Body of pancreas (tissue), 4 donors: ENCODE results near the gene FLYWCH2. TPM values are rescaled to one million over a fixed set of nuclear protein-coding genes. Genes with fewer than 3 reads are reported as not detected.
"Not testable (repeated sequence)": the region's sequence is repeated elsewhere in the genome, so short reads cannot be mapped to it uniquely, and the experiment has no call there.

Experiments used
- ATAC-seq: fragments of 150-250 bp; one replicate; pipeline ENCODE4 v1.9.1; 2016
- DNase-seq, 4 donors: peaks; one replicate each; pipeline ENCODE4 v3.0.0-alpha.2; 2019
- H3K27ac ChIP-seq, 4 donors: fragments of 200-600 bp; sonication (generic); 1 replicate in 3 of 4; 2 replicates in 1 of 4; pipeline versions ENCODE4 v1.5.1 to v1.6.1; 2016 to 2019; ENCODE audit warnings: mild to moderate bottlenecking in 1 of 4, mixed read lengths in 1 of 4, moderate library complexity in 1 of 4
- H3K27me3 ChIP-seq, 2 donors: fragments of 200-600 bp; sonication (generic); one replicate each; pipeline ENCODE4 v1.6.0; 2016; ENCODE audit warnings: mild to moderate bottlenecking in 1 of 2
- H3K36me3 ChIP-seq, 2 donors: fragments of 200-600 bp; sonication (generic); replicated peaks in 1 of 2; 2 replicates each; pipeline ENCODE4 v1.5.1; 2016; ENCODE audit warnings: low read depth in 2 of 2; ENCODE audit not compliant: insufficient read depth in 1 of 2
- H3K4me1 ChIP-seq: fragments of 200-600 bp; sonication (generic); one replicate; pipeline ENCODE4 v1.6.0; 2016
- H3K4me3 ChIP-seq, 2 donors: fragments of 200-600 bp; sonication (generic); 1 replicate in 1 of 2; 2 replicates in 1 of 2; pipeline ENCODE4 v1.5.1; 2016 to 2019
- H3K9me3 ChIP-seq, 3 donors: fragments of 200-600 bp; sonication (generic); 1 replicate in 2 of 3; 2 replicates in 1 of 3; pipeline ENCODE4 v1.5.1; 2016
- CTCF ChIP-seq, 7 experiments: fragments of 450-650 bp in 4 of 7; fragments of 200-600 bp in 3 of 7; sonication (generic) in 3 of 7; IDR thresholded peaks; one replicate each; pipeline ENCODE4 v1.5.1; 2016 to 2019; ENCODE audit warnings: antibody characterized with exemption in 7 of 7
- POLR2A ChIP-seq, 3 donors: fragments of 450-650 bp; IDR thresholded peaks; one replicate each; pipeline ENCODE4 v1.6.1; 2016; ENCODE audit warnings: antibody characterized with exemption in 3 of 3, mild to moderate bottlenecking in 2 of 3
- WGBS, 2 donors: methylation state at CpG; one replicate each; pipeline ENCODE4 v1.1.5; 2017; 5-methylcytosine and 5-hydroxymethylcytosine counted together
- intact Hi-C: fragments of 100-400 bp; cut with DNase I; formaldehyde crosslinking; loops from one replicate; pipeline ENCODE4 v1.15.1; 2023
- total RNA-seq, 2 donors: library from RNA; depleted of rRNA; stranded (reverse); fragments of >200 nt; gene quantifications; one replicate each; pipeline ENCODE4 v1.1.0, GENCODE V29; 2016

The FLYWCH2 gene
- total RNA-seq, 2 donors from 2014 or later, result 23.6 to 49.1 TPM

DNA sequence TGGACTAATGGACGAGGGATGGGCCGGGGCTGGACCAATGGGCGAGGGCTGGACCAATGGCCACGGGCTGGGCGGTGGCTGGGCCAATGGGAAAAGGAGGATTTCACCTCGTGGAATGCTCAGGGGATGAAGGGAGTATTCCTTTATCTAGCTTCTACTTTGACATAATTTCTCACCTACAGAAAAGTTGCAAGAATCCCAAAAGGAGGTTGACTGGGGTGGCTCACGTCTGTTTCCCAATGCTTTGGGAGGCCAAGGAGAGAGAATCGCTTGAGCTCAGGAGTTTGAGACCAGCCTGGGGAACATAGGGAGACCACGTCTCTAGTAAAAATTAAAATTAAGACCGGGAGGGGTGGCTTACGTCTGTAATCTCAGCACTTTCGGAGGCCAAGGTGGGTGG lies 23.0 kb downstream of the FLYWCH2 start:
- ATAC-seq (no peak), DNase-seq (no peak)
- Histone ChIP-seq H3K27me3 (no peaks in the 10 kb centered on the region), H3K36me3 (no peaks in the 10 kb centered on the region), H3K9me3 (no peaks in the 10 kb centered on the region), H3K4me3 (no peak overlapping the region), H3K4me1 (peaks cover 24% of the 10 kb centered on the region), H3K27ac (peak overlapping the region in 3 of 4 donors; percentile 38 to 45 (median 41))
- intact Hi-C loops, result no loop called here
- 14 to 23% methylated on average over 12 of the region's 12 CpGs for WGBS, 2 donors
- no peak for TF ChIP-seq POLR2A (IDR thresholded peaks at IDR 0.05)
- no peak for TF ChIP-seq CTCF (IDR thresholded peaks at IDR 0.05)

GRCh38 chr16:2907084-2907753 lies 24.2 kb downstream of the FLYWCH2 start:
- Histone ChIP-seq H3K27ac (peak overlapping the region in 3 of 4 donors; percentile 41 to 45 (median 43)), H3K4me1 (peaks cover 28% of the 10 kb centered on the region)
- WGBS, 2 donors, result 10% methylated on average over 10 to 17 of the region's 17 CpGs
- TF ChIP-seq CTCF (IDR thresholded peaks at IDR 0.05), result peak; percentile 20 to 88 (median 56)
- peak in 1 of 3 donors; percentile 11 for TF ChIP-seq POLR2A (IDR thresholded peaks at IDR 0.05)
- peak; percentile 60 to 74 (median 72) for DNase-seq
- H3K27me3 ChIP-seq, H3K36me3 ChIP-seq, ATAC-seq, H3K9me3 ChIP-seq, H3K4me3 ChIP-seq, intact Hi-C loops: not testable (repeated sequence)

DNA sequence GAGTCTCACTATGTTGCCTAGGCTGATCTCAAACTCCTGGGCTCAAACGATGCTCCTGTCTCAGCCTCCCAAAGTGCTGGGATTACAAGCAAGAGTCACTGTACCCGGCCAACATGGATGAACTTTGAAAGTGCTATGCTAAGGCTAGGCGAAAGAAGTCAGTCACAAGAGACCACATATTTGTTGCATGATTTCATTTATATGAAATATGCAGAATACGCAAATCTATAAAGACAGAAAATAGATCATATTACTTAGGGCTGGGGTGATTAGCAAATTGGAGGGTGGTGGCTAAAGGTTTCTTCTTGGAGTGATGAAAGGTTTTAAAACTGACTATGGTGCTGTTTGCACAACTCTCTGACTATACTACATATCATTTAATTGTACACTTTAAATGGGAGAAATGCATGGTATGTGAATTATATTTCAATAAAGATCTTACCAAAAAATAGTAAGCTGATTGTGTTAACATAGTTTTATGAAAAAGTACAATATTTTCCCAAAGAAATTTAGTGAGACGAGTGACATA lies 27.5 kb downstream of the FLYWCH2 start:
- ATAC-seq, result no peak
- peaks cover 0 to 2% of the 10 kb centered on the region in 2 donors for H3K36me3 ChIP-seq
- no peak overlapping the region for H3K4me3 ChIP-seq
- intact Hi-C loops, result loop anchor here (5.0 kb wide), 1 partner anchor 33 kb away; no protein-coding TSS in a partner anchor
- DNase-seq, result no peak
- peaks cover 32% of the 10 kb centered on the region for H3K4me1 ChIP-seq
- H3K27me3 ChIP-seq, result no peaks in the 10 kb centered on the region
- no peak overlapping the region for H3K27ac ChIP-seq
- no peaks in the 10 kb centered on the region for H3K9me3 ChIP-seq
- WGBS, 2 donors, result 51 to 52% methylated on average over 5 of the region's 5 CpGs
- no peak for TF ChIP-seq CTCF (IDR thresholded peaks at IDR 0.05)

- intact Hi-C loops, result loop anchor here (5.0 kb wide), 1 partner anchor 34 kb away; no protein-coding TSS in a partner anchor
- ATAC-seq (peak; percentile 97), DNase-seq (peak; percentile 98 to 99 (median 99))
- Histone ChIP-seq H3K27me3 (no peaks in the 10 kb centered on the region), H3K36me3 (peaks cover 0 to 2% of the 10 kb centered on the region in 2 donors), H3K4me1 (peaks cover 24% of the 10 kb centered on the region), H3K4me3 (peak within 1 kb of the TSS; percentile 58 to 63), H3K9me3 (no peaks in the 10 kb centered on the region), H3K27ac (peak within 1 kb of the TSS; percentile 51 to 81 (median 63))
- 0% methylated on average over 10 to 50 of the region's 85 CpGs for WGBS, 2 donors
- TF ChIP-seq CTCF (IDR thresholded peaks at IDR 0.05), result peak in 1 of 7 experiments; percentile 30
- peak; percentile 35 to 47 (median 40) for TF ChIP-seq POLR2A (IDR thresholded peaks at IDR 0.05)
These were observed 28.8 kb downstream of the FLYWCH2 start, which contains the start of gene FLYWCH1 for GRCh38 chr16:2911638-2912329. FLYWCH1 (plus strand) TSS chr16:2911931; CDS start chr16:2929686, 17,755 bp downstream.
